IMR-90 (cell line): ENCODE results near the gene DNAJC17. TPM values are rescaled to one million over a fixed set of nuclear protein-coding genes. Genes with fewer than 3 reads are reported as not detected.

Source experiments
- ATAC-seq: fragments of 200-7000 bp; cut with Tn5 transposase; 2 replicates; pipeline ENCODE4 v1.9.1; 2020; ENCODE audit warnings: low read depth, mild to moderate bottlenecking, moderate library complexity
- BruUV-seq: library from RNA; stranded (reverse); fragments of 400-500 nt; replicated peaks from 2 replicates; lab custom pipeline; 2021; lab: Mats Ljungman, UMichigan
- CTCF ChIA-PET: fragments of 300-600 bp; formaldehyde crosslinking; extraction: SDS; loops from one replicate; lab custom pipeline; 2021; ENCODE audit warnings: antibody characterized with exemption; lab: Yijun Ruan, JAX
- POLR2A ChIA-PET: fragments of 300-600 bp; sonication (Branson Sonifier 250); formaldehyde crosslinking; loops from one replicate; lab custom pipeline; 2022; ENCODE audit warnings: antibody characterized with exemption; ENCODE audit not compliant: unreplicated experiment; lab: Charles Lee
- DNase-seq: peaks from one replicate; pipeline ENCODE4 v3.0.0; 2013
- H2AFZ ChIP-seq: replicated peaks from 2 replicates; pipeline ENCODE3; 2013; ENCODE audit warnings: low read length, mild to moderate bottlenecking; ENCODE audit not compliant: poor library complexity
- H2AK5ac ChIP-seq: 2 replicates; pipeline ENCODE4 v1.6.1; 2013; ENCODE audit warnings: low read depth, low read length, inconsistent platforms
- H2AK9ac ChIP-seq: replicated peaks from 2 replicates; pipeline ENCODE3; 2013; ENCODE audit warnings: mild to moderate bottlenecking, low read depth, low read length, moderate library complexity; ENCODE audit not compliant: poor library complexity
- H2BK120ac ChIP-seq: 2 replicates; pipeline ENCODE4 v1.6.1; 2013; ENCODE audit warnings: low read depth, low read length, inconsistent platforms
- H2BK15ac ChIP-seq: 3 replicates; pipeline ENCODE4 v1.6.1; 2013; ENCODE audit warnings: low read depth, low read length, inconsistent platforms
- H2BK20ac ChIP-seq: 2 replicates; pipeline ENCODE4 v1.6.1; 2013; ENCODE audit warnings: low read depth, mild to moderate bottlenecking, inconsistent platforms, low read length, moderate library complexity
- H2BK5ac ChIP-seq: 2 replicates; pipeline ENCODE4 v1.6.1; 2013; ENCODE audit warnings: mild to moderate bottlenecking, low read depth, low read length, inconsistent platforms; ENCODE audit not compliant: poor library complexity, severe bottlenecking
- H3K14ac ChIP-seq: replicated peaks from 2 replicates; pipeline ENCODE4 v1.6.1; 2013; ENCODE audit warnings: low read depth, low read length, inconsistent platforms
- H3K18ac ChIP-seq: 2 replicates; pipeline ENCODE4 v1.6.1; 2013; ENCODE audit warnings: low read depth, low read length, control low read depth
- H3K23ac ChIP-seq: 2 replicates; pipeline ENCODE4 v1.6.1; 2013; ENCODE audit warnings: low read depth, low read length, inconsistent platforms
- H3K27ac ChIP-seq: 2 replicates; pipeline ENCODE4 v1.5.1; 2013; ENCODE audit warnings: mild to moderate bottlenecking, control low read depth, low read length; ENCODE audit not compliant: insufficient read depth
- H3K27me3 ChIP-seq: 2 replicates; pipeline ENCODE4 v1.6.1; 2013; ENCODE audit warnings: low read length; ENCODE audit not compliant: control insufficient read depth, insufficient read depth
- H3K36me3 ChIP-seq: 2 replicates; pipeline ENCODE4 v1.6.1; 2013; ENCODE audit warnings: low read length, mixed read lengths; ENCODE audit not compliant: control insufficient read depth, insufficient read depth
- H3K4ac ChIP-seq: 2 replicates; pipeline ENCODE4 v1.6.1; 2013; ENCODE audit warnings: low read depth, low read length, inconsistent platforms
- H3K4me1 ChIP-seq: 2 replicates; pipeline ENCODE4 v1.6.1; 2013; ENCODE audit warnings: low read length, mixed read lengths; ENCODE audit not compliant: control insufficient read depth, insufficient read depth
- H3K4me2 ChIP-seq: 2 replicates; pipeline ENCODE4 v1.6.1; 2013; ENCODE audit warnings: low read depth, mild to moderate bottlenecking, control low read depth, low read length, moderate library complexity
- H3K4me3 ChIP-seq: 2 replicates; pipeline ENCODE4 v1.5.1; 2013; ENCODE audit warnings: low read depth, mild to moderate bottlenecking, control low read depth, low read length, moderate library complexity; ENCODE audit not compliant: insufficient read depth
- H3K56ac ChIP-seq: 2 replicates; pipeline ENCODE4 v1.6.1; 2013; ENCODE audit warnings: low read length, inconsistent platforms; ENCODE audit not compliant: insufficient read depth; ENCODE audit errors: extremely low read depth
- H3K79me1 ChIP-seq, 2 experiments: 2 replicates each; pipeline ENCODE4 v1.6.1; 2013; ENCODE audit warnings: low read length in 2 of 2, inconsistent platforms in 1 of 2, low read depth in 1 of 2
- H3K9ac ChIP-seq: 2 replicates; pipeline ENCODE4 v1.6.1; 2013; ENCODE audit warnings: low read depth, low read length, control low read depth
- H3K9me1 ChIP-seq: 2 replicates; pipeline ENCODE4 v1.6.1; 2013; ENCODE audit warnings: low read length, inconsistent platforms; ENCODE audit not compliant: insufficient read depth
- H3K9me3 ChIP-seq: 2 replicates; pipeline ENCODE4 v1.6.1; 2013; ENCODE audit warnings: low read length; ENCODE audit not compliant: control insufficient read depth, insufficient read depth
- H4K20me1 ChIP-seq: 2 replicates; pipeline ENCODE4 v1.6.1; 2013; ENCODE audit warnings: low read length, inconsistent platforms; ENCODE audit not compliant: insufficient read depth
- H4K5ac ChIP-seq: 2 replicates; pipeline ENCODE4 v1.6.1; 2013; ENCODE audit warnings: mild to moderate bottlenecking, low read depth, low read length, control low read depth
- H4K8ac ChIP-seq, 2 experiments: 2 replicates each; pipeline ENCODE4 v1.6.1; 2013; ENCODE audit warnings: low read depth in 2 of 2, low read length in 2 of 2, control low read depth in 1 of 2, inconsistent platforms in 1 of 2
- H4K91ac ChIP-seq: 2 replicates; pipeline ENCODE4 v1.6.1; 2013; ENCODE audit warnings: low read depth, low read length, inconsistent platforms; ENCODE audit not compliant: insufficient read depth
- BHLHE40 ChIP-seq: fragments of 150-350 bp; IDR thresholded peaks from 2 replicates; pipeline ENCODE4 v1.6.1; 2016; ENCODE audit warnings: mild to moderate bottlenecking, low read depth, low read length
- CHD1 ChIP-seq: IDR thresholded peaks from 2 replicates; pipeline ENCODE4 v1.6.1; 2012; ENCODE audit warnings: low read depth, low read length, improper control_type of control experiment
- CTCF ChIP-seq: conservative IDR thresholded peaks from 2 replicates; pipeline ENCODE4 v1.5.1; 2012; ENCODE audit warnings: mild to moderate bottlenecking, low read depth, low read length, improper control_type of control experiment
- FOS ChIP-seq: fragments of 150-350 bp; IDR thresholded peaks from 2 replicates; pipeline ENCODE4 v1.6.1; 2016; ENCODE audit warnings: low read depth, low read length
- MAFK ChIP-seq: IDR thresholded peaks from 2 replicates; pipeline ENCODE4 v1.6.1; 2012; ENCODE audit warnings: low read depth, low read length, improper control_type of control experiment
- NFE2L2 ChIP-seq: fragments of 150-350 bp; IDR thresholded peaks from 2 replicates; pipeline ENCODE4 v1.6.1; 2016; ENCODE audit warnings: low read depth, mild to moderate bottlenecking, low read length
- RAD21 ChIP-seq: IDR thresholded peaks from 2 replicates; pipeline ENCODE4 v1.6.1; 2012; ENCODE audit warnings: low read length, improper control_type of control experiment
- RCOR1 ChIP-seq: IDR thresholded peaks from 2 replicates; pipeline ENCODE4 v1.6.1; 2012; ENCODE audit warnings: mild to moderate bottlenecking, low read length, improper control_type of control experiment; ENCODE audit not compliant: insufficient replicate concordance
- RFX5 ChIP-seq: IDR thresholded peaks from 2 replicates; pipeline ENCODE4 v1.8.0; 2012; ENCODE audit warnings: low read depth, mild to moderate bottlenecking, low read length, moderate library complexity
- USF2 ChIP-seq: fragments of 150-350 bp; IDR thresholded peaks from 2 replicates; pipeline ENCODE4 v1.6.1; 2017; ENCODE audit warnings: mild to moderate bottlenecking, antibody characterized with exemption, low read length, low read depth
- WGBS, 2 experiments: methylation state at CpG; one replicate each; pipeline versions ENCODE4 v1.1.5 to v1.1.7; 2013; ENCODE audit warnings: missing lambda C conversion rate in 2 of 2; ENCODE audit not compliant: insufficient read length in 1 of 2; ENCODE audit errors: extremely low coverage in 2 of 2; 5-methylcytosine and 5-hydroxymethylcytosine counted together
- dilution Hi-C: fragments of 300-500 bp; cut with HindIII; formaldehyde crosslinking; loops from one replicate; pipeline ENCODE4 v1.14.3; 2018; ENCODE audit warnings: low sequenced_read_pairs; ENCODE audit not compliant: unreplicated experiment
- in situ Hi-C: fragments of 300-500 bp; cut with MboI; formaldehyde crosslinking; loops from 3 replicates; pipeline ENCODE4 v1.14.3; 2019; ENCODE audit warnings: low sequenced_read_pairs, inconsistent platforms, mixed read lengths
- intact Hi-C: fragments of 100-400 bp; cut with micrococcal nuclease; formaldehyde crosslinking; loops from 2 replicates; pipeline ENCODE4 v1.10.0; 2022
- polyA plus RNA-seq, 3 experiments: library from polyadenylated mRNA; depleted of rRNA; stranded (reverse); fragments of >200 nt; gene quantifications; 2 replicates each; pipeline ENCODE4 v1.2.3, GENCODE V29; 2012; ENCODE audit warnings: low replicate concordance in 1 of 3
- total RNA-seq: library from RNA; depleted of rRNA; stranded (reverse); fragments of >200 nt; gene quantifications from 2 replicates; pipeline ENCODE4 v1.2.3, GENCODE V29; 2012

DNAJC17 gene
- total and polyA plus RNA-seq, 2 of the 4 experiments (the other 2 are of a cell fraction) = 58.6 to 107 TPM

DNA sequence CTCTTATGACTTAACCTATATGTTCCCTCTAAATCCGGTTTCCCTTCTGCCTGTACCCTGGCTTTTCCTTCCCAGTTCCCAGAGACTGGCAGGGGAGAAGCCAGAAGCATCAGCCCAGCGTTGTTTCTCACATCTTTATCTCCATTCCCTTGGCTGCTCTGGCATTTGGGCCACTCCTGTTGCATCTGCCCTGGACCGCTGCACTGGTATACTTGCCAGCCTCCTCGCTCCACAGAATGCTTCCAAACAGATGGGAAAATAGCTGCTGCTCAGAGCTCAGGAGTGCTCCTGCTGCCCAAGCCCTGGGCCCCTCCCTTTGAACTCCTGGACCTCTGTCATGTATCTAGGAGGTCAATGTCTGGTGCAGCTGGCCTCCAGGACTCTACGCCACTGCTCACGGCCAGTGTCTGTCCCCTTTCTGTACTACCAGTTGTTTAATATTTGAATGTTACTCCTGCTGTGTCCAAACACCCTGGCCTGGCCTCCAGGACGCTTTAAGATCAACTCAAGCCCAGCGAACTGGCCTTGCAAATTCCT is 43.4 kb upstream of the DNAJC17 start:
- Histone ChIP-seq H2BK5ac (no peak overlapping the region), H3K4me1 (no peaks in the 10 kb centered on the region), H3K9me3 (no peaks in the 10 kb centered on the region), H3K9ac (no peak overlapping the region), H3K56ac (no peak overlapping the region), H2BK20ac (no peak overlapping the region), H3K27me3 (peaks cover 23% of the 10 kb centered on the region), H3K4me3 (no peak overlapping the region), H2AFZ (no peak overlapping the region), H3K79me1 (no peaks in the 10 kb centered on the region), H2AK9ac (no peak overlapping the region), H2BK120ac (no peak overlapping the region), H3K4me2 (no peak overlapping the region), H4K5ac (no peak overlapping the region), H3K36me3 (no peaks in the 10 kb centered on the region), H4K91ac (no peak overlapping the region), H4K8ac (no peak overlapping the region), H4K20me1 (no peaks in the 10 kb centered on the region; the same call in 1 of the 2 replicates), H3K23ac (no peak overlapping the region), H3K27ac (no peak overlapping the region), H3K4ac (no peak overlapping the region), H3K18ac (no peak overlapping the region), H3K9me1 (no peaks in the 10 kb centered on the region), H2BK15ac (no peak overlapping the region), H2AK5ac (no peak overlapping the region), H3K14ac (no peak overlapping the region)
- DNase-seq = no peak
- WGBS, 2 experiments = 77% methylated on average over 3 of the region's 8 CpGs; no CpG with 5 or more reads in 1 of the 2 experiments
- CTCF ChIA-PET = interaction anchor here (1.2 to 2.3 kb wide), 2 partner anchors 8 to 41 kb away, joined by 3 to 7 read pairs; no protein-coding TSS in a partner anchor
- intact Hi-C loops (no loop called here), in situ Hi-C loops (no loop called here), dilution Hi-C loops (no loop called here)
- no peak for ATAC-seq
- no peak for TF ChIP-seq MAFK
- TF ChIP-seq RCOR1 = no peak
- no peak for TF ChIP-seq FOS
- TF ChIP-seq NFE2L2 = no peak
- no peak for TF ChIP-seq RFX5
- no peak for TF ChIP-seq CTCF
- no peak for TF ChIP-seq RAD21
- TF ChIP-seq BHLHE40 = no peak
- TF ChIP-seq USF2 = no peak
- TF ChIP-seq CHD1 = no peak
- no TSS peak for BruUV-seq
- POLR2A ChIA-PET = no interaction called here
